ENCODE measurements around the gene P2RX1.

P2RX1 gene

DNA sequence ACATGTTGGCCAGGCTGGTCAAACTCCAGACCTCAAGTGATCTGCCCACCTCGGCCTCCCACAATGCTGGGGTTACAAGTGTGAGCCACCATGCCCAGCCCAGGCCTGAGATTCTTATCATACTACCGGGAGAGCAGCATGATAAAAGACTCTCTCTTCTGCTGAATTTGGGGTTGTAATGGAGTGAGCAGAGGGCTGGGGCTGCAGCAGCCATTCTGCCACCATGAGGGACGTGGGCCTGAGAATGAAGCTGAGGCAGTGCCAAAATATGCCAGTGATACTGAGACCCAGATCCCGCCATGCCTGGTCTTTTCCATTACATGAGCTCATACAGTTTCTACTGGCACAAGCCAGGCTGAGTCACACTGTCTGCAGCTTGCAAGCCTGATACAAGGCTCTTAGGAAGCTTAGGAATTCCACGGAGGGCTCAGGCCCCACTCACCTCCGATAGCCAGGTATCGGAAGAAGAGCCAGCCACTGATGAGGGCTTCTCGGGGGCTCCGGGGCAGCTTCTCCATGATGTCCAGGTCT is 19.6 kb upstream of the P2RX1 start:
- 94% methylated on average over 9 of the region's 9 CpGs for WGBS, 2 experiments (ENCODE audit: insufficient coverage in 2 of 2)
- H3K36me3 ChIP-seq (ENCODE audit: control insufficient read depth, insufficient read depth, low read length), result no peaks in the 10 kb centered on the region
- H3K9me3 ChIP-seq (ENCODE audit: control insufficient read depth, low read length), result no peaks in the 10 kb centered on the region
- no peak overlapping the region for H3K4me3 ChIP-seq (ENCODE audit: extremely low read depth, insufficient read depth, low read length, poor library complexity, severe bottlenecking)
- H3K27ac ChIP-seq (ENCODE audit: low read depth, low read length, severe bottlenecking), result no peak overlapping the region
- peaks cover 7% of the 10 kb centered on the region for H3K4me1 ChIP-seq (ENCODE audit: control insufficient read depth, insufficient read depth, low read length, poor library complexity, severe bottlenecking)

DNA sequence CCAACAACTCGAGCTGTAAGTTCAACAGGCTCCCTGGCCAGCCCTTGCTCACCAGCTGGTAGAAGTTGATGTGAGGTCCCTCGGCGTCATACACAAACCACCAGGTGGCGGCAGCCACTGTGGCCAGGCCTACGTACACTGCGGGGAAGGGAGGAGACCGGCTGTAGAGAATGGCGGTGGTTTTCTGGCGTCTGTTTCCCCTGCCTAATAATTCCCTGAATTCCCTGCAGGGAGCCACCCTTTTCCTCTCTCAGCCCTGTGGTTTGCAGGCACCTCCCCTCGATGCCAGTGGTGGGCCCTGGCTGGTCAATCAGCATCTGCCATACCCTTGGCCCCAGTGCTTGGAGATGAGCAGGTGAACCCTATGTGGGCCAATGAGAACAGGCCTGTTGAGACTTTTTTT is 18.9 kb upstream of the P2RX1 start:
- Histone ChIP-seq H3K9me3 (ENCODE audit: control insufficient read depth, low read length) (no peaks in the 10 kb centered on the region), H3K27ac (ENCODE audit: low read depth, low read length, severe bottlenecking) (no peak overlapping the region), H3K4me1 (ENCODE audit: control insufficient read depth, insufficient read depth, low read length, poor library complexity, severe bottlenecking) (peaks cover 7% of the 10 kb centered on the region), H3K4me3 (ENCODE audit: extremely low read depth, insufficient read depth, low read length, poor library complexity, severe bottlenecking) (no peak overlapping the region), H3K36me3 (ENCODE audit: control insufficient read depth, insufficient read depth, low read length) (no peaks in the 10 kb centered on the region)
- 20 to 21% methylated on average over 5 to 7 of the region's 10 CpGs for WGBS, 2 experiments (ENCODE audit: insufficient coverage in 2 of 2)

DNA sequence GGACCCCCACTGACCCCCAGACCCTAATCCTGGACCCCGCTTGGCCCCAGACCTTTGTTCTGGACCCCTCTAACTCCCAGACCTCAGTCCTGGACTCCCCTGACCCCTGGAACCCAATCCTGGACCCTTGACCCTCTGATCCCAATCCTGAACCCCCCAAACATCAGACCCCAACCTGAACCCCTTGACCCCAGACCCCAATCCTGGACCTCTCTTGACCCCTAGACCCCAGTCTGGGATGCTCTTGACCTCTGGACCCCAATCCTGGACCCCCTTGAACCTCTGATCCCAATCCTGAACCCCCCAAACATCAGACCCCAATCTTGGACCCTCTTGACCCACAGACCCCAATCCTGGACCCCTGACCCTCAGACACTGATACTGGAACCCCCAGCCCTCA is 13.5 kb upstream of the P2RX1 start:
- 67 to 100% methylated on average over 1 of the region's 1 CpG for WGBS, 2 experiments (ENCODE audit: insufficient coverage in 2 of 2)

DNA sequence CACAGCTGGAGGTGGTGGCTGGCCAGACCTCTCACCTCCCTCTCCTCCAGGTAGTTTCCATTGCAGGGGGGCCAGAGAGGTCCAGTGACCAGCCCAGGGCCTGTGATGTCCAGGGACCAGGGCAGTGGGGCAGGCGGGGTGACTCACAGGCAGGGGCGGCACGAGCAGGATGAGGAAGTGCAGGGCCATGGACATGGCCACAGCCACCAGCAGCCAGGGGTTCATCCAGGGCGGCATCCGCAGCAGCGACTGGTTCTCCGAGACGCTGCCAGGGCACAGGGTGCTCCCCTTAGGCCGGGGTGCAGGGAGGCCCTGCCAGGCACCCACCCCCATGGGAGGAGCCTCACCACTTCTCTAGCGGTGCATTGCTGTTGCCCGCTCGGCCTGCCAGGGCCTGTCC is 12.9 kb upstream of the P2RX1 start:
- Histone ChIP-seq H3K36me3 (ENCODE audit: control insufficient read depth, insufficient read depth, low read length) (no peaks in the 10 kb centered on the region), H3K4me1 (ENCODE audit: control insufficient read depth, insufficient read depth, low read length, poor library complexity, severe bottlenecking) (no peaks in the 10 kb centered on the region), H3K27ac (ENCODE audit: low read depth, low read length, severe bottlenecking) (no peak overlapping the region), H3K4me3 (ENCODE audit: extremely low read depth, insufficient read depth, low read length, poor library complexity, severe bottlenecking) (no peak overlapping the region), H3K9me3 (ENCODE audit: control insufficient read depth, low read length) (no peaks in the 10 kb centered on the region)
- WGBS, 2 experiments (ENCODE audit: insufficient coverage in 2 of 2), result 95 to 100% methylated on average over 12 of the region's 12 CpGs

More for the DNA sequence above, 13.5 kb upstream of the P2RX1 start:
- Histone ChIP-seq H3K36me3 (ENCODE audit: control insufficient read depth, insufficient read depth, low read length) (no peaks in the 10 kb centered on the region), H3K4me3 (ENCODE audit: extremely low read depth, insufficient read depth, low read length, poor library complexity, severe bottlenecking) (no peak overlapping the region), H3K27ac (ENCODE audit: low read depth, low read length, severe bottlenecking) (no peak overlapping the region), H3K4me1 (ENCODE audit: control insufficient read depth, insufficient read depth, low read length, poor library complexity, severe bottlenecking) (no peaks in the 10 kb centered on the region), H3K9me3 (ENCODE audit: control insufficient read depth, low read length) (no peaks in the 10 kb centered on the region)

DNA sequence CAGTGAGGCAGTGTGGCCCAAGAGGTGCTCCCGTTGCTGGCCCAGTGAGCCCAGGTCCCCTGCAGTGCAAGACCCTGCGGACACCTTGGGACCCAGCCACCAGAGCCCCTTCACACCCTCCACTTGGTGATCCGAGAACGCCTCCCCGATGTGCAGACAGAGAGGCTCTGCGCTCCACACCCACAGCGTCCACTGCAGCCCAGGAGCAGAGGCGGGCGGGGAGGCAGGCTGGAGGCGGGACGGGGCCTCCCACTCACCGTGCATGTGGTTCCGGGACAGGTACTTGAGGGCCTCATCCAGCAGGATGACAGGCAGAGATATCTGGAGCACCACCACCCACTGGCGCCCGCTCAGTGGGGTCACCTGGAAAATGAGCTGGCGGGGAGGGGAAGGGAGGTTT is 12.1 kb upstream of the P2RX1 start:
- 93% methylated on average over 3 to 15 of the region's 16 CpGs for WGBS, 2 experiments (ENCODE audit: insufficient coverage in 2 of 2)
- H3K4me1 ChIP-seq (ENCODE audit: control insufficient read depth, insufficient read depth, low read length, poor library complexity, severe bottlenecking), result no peaks in the 10 kb centered on the region
- no peaks in the 10 kb centered on the region for H3K36me3 ChIP-seq (ENCODE audit: control insufficient read depth, insufficient read depth, low read length)
- H3K4me3 ChIP-seq (ENCODE audit: extremely low read depth, insufficient read depth, low read length, poor library complexity, severe bottlenecking), result no peak overlapping the region
- no peak overlapping the region for H3K27ac ChIP-seq (ENCODE audit: low read depth, low read length, severe bottlenecking)
- no peaks in the 10 kb centered on the region for H3K9me3 ChIP-seq (ENCODE audit: control insufficient read depth, low read length)

DNA sequence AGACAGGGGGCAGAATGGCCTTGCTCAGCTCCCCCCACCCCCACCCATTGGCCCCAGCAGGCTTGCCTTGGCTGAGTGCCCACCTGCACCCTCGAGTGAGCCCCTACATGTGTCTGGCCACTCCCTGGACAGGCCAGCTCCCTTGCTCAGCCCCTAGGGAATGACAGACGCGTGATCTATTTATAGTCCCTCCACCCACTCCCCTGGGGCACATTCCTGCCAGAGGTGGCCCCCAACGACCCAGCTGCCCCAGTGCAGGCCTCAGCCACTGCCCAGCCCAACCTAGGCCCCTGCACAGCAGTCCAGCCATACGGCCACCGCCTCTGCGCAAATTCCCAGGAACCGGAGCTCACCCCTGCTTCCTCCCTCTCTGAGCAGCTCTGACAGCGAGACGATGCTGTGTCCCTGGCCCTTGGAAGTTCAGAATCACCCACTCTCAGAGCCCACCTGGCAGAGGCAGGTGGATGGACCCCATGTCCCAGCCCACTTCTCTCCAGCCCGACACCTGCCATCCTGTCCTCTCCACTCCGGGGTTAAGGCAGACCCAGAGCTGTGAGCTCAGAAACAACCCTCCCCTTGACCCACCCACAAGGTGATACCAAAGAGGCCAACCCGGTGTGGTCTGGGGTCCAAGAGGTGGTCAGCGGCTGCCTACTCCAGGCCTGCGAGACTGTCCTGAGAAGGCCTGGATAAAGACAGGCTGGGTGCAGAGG is 11.5 kb upstream of the P2RX1 start:
- WGBS, 2 experiments (ENCODE audit: insufficient coverage in 2 of 2), result 84 to 90% methylated on average over 9 to 12 of the region's 15 CpGs
- Histone ChIP-seq H3K9me3 (ENCODE audit: control insufficient read depth, low read length) (no peaks in the 10 kb centered on the region), H3K36me3 (ENCODE audit: control insufficient read depth, insufficient read depth, low read length) (no peaks in the 10 kb centered on the region), H3K27ac (ENCODE audit: low read depth, low read length, severe bottlenecking) (no peak overlapping the region), H3K4me3 (ENCODE audit: extremely low read depth, insufficient read depth, low read length, poor library complexity, severe bottlenecking) (no peak overlapping the region), H3K4me1 (ENCODE audit: control insufficient read depth, insufficient read depth, low read length, poor library complexity, severe bottlenecking) (no peaks in the 10 kb centered on the region)

DNA sequence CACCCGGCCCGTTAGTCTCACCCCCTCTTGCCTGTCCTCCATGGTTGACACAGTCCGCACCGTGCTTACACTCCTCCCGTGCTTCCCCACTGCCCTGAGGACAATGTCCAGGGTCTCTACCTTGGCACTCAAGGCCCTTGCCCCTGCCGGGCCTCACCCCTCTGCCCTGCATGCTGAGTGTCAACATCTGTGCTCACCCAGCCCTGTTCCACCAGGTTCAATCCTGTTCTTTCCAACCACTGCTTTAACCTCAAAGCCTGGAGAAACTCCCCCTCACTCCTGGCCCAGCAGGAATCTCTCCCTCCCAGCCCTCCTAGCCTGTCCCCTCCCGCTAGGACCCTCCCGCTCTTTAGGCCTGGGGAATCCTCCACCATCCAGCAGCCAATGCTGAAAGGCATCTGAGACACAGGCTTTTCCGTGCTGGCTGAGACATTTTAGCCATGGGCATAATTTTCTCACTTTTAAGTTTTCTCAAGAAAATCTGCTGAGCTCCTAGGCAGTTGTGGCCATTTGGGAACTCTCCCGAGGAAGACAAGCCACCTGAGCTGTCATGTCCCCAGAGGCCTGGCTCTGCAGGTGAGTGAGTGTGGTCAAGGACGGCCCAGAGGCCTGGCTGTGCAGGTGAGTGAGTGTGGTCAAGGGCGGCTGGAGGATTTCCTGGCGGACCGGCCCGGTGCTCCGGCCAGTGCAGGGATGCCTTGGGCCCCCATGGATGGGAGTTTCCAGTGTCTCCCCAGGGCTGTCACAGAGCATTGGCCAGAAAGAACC is 10.8 kb upstream of the P2RX1 start:
- WGBS, 2 experiments (ENCODE audit: insufficient coverage in 2 of 2), result 86 to 91% methylated on average over 13 to 14 of the region's 16 CpGs
- H3K4me3 ChIP-seq (ENCODE audit: extremely low read depth, insufficient read depth, low read length, poor library complexity, severe bottlenecking), result no peak overlapping the region
- H3K4me1 ChIP-seq (ENCODE audit: control insufficient read depth, insufficient read depth, low read length, poor library complexity, severe bottlenecking), result no peaks in the 10 kb centered on the region
- no peaks in the 10 kb centered on the region for H3K9me3 ChIP-seq (ENCODE audit: control insufficient read depth, low read length)
- no peaks in the 10 kb centered on the region for H3K36me3 ChIP-seq (ENCODE audit: control insufficient read depth, insufficient read depth, low read length)
- H3K27ac ChIP-seq (ENCODE audit: low read depth, low read length, severe bottlenecking), result no peak overlapping the region

DNA sequence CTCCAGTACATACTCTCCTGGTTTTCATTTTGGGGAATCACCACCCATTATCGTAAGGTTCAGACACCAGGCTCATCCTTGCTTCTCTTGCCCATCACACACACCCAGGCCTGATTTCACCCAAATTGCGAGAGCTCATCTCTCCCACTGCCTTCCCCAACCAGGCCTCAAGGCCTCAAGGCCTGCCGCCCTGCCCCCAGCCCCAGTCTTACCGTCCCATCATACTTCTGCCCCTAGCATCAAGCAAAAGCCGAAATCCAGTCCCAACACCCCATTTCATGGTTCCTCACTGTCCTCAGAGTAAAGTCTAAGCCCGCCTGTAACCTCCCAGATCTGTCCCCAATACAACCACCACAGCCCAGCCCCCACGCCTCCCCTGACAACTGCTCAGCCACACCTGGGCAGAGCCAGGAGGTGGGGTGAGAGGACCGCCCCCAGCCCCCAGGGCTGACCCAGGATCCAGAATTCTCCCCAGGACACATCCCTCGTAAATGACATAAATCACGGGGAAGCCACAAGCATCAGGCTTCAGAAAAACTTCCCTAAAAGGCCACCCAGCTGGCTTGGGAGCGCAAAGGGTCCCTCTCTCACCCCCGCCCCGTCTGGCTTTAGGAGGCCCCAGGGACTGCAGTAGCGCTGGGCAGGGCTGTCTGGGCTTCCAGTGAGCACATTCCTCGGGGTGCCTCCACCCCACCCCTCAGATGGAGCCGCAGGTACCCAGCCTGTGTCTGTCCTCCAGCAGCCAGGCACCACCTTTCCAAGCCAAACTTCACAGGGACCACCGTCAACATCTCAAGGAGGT is 9.6 kb upstream of the P2RX1 start:
- no peak overlapping the region for H3K4me3 ChIP-seq (ENCODE audit: extremely low read depth, insufficient read depth, low read length, poor library complexity, severe bottlenecking)
- H3K4me1 ChIP-seq (ENCODE audit: control insufficient read depth, insufficient read depth, low read length, poor library complexity, severe bottlenecking), result no peaks in the 10 kb centered on the region
- no peaks in the 10 kb centered on the region for H3K9me3 ChIP-seq (ENCODE audit: control insufficient read depth, low read length)
- H3K27ac ChIP-seq (ENCODE audit: low read depth, low read length, severe bottlenecking), result no peak overlapping the region
- H3K36me3 ChIP-seq (ENCODE audit: control insufficient read depth, insufficient read depth, low read length), result no peaks in the 10 kb centered on the region
- WGBS, 2 experiments (ENCODE audit: insufficient coverage in 2 of 2), result 87 to 91% methylated on average over 11 to 16 of the region's 17 CpGs

DNA sequence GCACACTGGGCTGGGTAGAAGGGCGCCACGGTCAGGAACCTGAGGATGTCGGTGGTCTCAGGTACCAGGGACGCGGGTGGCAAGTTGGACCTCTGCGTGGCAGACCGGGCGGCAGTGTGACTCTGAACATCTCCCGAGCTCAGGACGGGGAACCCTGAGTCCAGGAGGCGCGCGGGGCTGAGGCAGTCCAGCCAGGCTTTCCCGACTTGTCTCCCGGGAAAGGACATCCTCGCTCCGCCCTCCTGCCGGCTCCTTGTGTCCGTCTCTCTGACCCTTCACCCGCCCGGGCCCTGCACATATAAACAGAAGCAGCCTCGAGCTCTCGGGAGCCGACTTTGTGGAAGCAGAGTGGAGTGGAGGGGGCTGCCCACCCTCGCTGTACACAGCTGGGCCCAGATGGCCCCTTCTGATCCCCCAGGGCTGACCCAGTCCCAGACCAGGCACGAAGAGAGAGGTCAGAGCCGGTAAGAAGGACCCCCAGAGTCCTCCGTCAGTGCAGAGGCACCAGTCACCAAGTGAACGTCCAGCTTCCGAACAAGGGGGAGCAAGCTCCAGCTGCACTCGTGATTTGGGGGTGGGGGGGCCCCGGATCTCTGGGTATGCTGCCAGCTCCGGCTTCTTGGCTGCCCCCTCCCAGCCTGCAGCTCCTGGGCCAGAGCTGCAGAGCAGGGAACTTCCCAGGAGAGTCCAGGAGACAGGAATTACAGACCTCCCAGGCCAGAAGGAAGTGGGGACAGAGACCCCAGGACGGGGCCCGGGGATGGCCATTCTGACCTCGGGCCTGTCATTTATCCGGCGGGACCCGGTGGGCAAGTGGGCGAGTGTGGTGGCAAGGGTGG is 8.5 kb upstream of the P2RX1 start:
- H3K27ac ChIP-seq (ENCODE audit: low read depth, low read length, severe bottlenecking), result no peak overlapping the region
- H3K4me3 ChIP-seq (ENCODE audit: extremely low read depth, insufficient read depth, low read length, poor library complexity, severe bottlenecking), result no peak overlapping the region
- no peaks in the 10 kb centered on the region for H3K36me3 ChIP-seq (ENCODE audit: control insufficient read depth, insufficient read depth, low read length)
- 93 to 94% methylated on average over 35 to 37 of the region's 40 CpGs for WGBS, 2 experiments (ENCODE audit: insufficient coverage in 2 of 2)
- no peaks in the 10 kb centered on the region for H3K9me3 ChIP-seq (ENCODE audit: control insufficient read depth, low read length)
- H3K4me1 ChIP-seq (ENCODE audit: control insufficient read depth, insufficient read depth, low read length, poor library complexity, severe bottlenecking), result no peaks in the 10 kb centered on the region

Data from mesodermal cell (in vitro differentiated cells).